ENCODE measurements around the gene ACTG2.

The ACTG2 gene

DNA sequence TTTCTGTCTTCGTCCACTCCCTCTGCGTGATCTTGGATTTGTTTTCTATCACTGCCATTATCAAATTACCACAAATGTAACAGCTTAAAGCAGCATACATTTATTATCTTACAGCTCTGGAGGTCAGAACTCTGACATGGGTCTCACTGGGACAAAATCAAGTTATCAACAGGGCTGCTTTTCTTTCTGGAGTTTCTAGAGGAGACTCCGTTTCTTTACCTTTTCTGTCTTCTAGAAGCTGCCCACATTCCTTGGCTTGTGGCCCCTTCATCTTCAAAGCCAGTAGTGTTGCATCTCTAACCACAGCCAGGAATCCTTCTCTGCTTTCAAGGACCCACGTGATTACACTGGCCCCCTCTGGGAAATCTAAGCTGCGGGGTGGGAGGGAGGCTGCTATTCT, 70.0 kb downstream of the ACTG2 start:
- TF ChIP-seq, protein P1, sequence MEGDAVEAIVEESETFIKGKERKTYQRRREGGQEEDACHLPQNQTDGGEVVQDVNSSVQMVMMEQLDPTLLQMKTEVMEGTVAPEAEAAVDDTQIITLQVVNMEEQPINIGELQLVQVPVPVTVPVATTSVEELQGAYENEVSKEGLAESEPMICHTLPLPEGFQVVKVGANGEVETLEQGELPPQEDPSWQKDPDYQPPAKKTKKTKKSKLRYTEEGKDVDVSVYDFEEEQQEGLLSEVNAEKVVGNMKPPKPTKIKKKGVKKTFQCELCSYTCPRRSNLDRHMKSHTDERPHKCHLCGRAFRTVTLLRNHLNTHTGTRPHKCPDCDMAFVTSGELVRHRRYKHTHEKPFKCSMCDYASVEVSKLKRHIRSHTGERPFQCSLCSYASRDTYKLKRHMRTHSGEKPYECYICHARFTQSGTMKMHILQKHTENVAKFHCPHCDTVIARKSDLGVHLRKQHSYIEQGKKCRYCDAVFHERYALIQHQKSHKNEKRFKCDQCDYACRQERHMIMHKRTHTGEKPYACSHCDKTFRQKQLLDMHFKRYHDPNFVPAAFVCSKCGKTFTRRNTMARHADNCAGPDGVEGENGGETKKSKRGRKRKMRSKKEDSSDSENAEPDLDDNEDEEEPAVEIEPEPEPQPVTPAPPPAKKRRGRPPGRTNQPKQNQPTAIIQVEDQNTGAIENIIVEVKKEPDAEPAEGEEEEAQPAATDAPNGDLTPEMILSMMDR (IDR thresholded peaks at IDR 0.05), result no peak

DNA sequence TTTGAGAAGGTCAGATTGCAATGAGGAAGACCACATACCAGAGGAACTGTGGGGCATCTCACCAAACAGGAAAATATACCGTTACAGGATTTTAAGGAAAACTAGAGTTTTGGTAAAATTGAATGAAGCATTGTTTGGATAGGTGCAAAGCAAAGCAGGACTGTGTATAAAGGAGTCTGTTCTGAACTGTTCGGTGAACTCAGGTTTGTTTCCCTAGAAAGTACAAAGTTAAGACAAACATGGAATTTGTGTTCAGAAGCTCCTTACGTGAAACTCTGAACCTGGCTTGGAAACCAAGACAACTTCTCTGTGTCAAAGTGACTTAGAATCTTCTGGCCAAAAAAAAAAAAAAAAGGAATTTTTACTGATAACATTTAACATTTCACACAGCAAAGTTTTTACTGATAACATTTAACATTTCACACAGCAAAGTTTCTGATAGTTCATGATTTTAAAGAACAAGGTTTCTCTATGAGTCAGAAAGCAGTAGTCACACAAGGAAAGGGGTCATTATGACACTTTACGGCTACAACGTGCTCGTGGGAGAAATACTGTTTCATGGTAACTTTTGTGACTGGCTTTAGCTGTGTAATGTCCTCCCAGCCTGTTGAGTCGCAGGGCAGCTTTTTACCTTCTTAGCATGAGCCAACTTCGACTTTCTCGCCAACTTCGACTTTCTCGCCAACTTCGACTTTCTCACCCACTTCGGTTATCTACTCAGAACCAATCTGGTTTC, 70.7 kb downstream of the ACTG2 start:
- TF ChIP-seq, protein P1 (IDR thresholded peaks at IDR 0.05), result no peak

DNA sequence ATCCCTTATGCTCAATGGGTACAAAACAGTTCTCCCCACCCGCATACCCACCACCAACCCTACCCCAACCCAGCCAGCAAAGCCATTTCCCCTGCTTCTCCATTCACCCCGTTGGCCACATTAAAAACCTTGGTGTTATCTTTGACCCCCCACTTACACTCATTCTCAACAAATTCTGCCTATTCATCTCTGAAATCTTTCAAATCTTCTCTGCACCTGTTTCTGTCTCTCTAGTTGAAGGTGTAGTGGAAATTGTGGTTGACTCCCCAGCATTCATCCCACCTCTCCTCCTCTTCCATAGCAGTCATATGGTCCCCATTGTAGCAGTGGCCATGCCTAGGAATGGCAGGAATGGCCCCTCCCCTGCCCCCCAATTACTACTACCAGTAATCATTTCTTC, 71.4 kb downstream of the ACTG2 start:
- TF ChIP-seq, protein P1 (IDR thresholded peaks at IDR 0.05), result no peak

DNA sequence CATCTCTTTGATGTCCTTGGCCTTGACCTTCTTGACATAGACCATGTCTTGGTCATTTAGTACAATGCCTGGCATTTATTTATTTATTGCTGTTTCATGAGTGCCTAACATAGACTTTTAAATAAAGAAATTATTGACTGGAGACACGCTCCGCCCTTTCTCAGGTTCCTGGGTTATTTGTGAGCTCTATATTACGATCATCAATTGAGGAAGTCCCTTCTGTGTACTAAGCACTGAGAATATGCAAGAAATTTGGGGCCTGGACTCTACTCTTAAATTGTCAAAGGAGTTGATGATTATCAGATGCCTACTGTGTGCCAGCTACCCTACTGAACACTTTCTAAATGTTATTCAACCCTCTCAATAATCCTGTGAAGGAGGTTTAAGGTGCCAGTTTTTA, 72.2 kb downstream of the ACTG2 start:
- TF ChIP-seq, protein P1 (IDR thresholded peaks at IDR 0.05), result no peak

DNA sequence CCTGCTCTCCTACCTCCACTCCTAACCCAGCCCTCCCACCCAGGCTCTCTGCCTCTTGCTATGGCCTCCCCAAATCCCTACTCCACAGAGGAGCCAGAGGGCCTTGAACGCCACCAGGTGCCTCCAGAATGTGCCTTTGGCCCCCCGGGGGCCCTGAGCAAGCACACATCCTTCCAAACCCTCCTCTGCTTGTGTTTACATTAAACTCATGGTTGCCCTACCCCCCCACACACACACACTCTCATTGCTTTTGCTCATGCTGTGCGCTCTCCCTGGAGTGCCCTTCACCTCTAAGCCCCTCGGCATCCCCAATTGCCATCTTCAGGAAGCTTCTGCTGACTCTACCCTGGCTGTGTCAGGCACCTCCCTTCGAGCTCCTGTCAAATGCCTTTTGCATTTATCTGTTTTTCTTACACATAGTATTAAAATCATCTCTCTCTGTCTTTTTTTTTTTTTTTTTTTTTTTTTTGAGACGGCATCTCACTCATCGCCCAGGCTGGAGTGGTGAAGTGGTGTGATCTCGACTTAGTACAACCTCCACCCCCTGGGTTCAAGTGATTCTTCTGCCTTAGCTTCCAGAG, 75.6 kb downstream of the ACTG2 start:
- TF ChIP-seq, protein P1 (IDR thresholded peaks at IDR 0.05), result no peak

DNA sequence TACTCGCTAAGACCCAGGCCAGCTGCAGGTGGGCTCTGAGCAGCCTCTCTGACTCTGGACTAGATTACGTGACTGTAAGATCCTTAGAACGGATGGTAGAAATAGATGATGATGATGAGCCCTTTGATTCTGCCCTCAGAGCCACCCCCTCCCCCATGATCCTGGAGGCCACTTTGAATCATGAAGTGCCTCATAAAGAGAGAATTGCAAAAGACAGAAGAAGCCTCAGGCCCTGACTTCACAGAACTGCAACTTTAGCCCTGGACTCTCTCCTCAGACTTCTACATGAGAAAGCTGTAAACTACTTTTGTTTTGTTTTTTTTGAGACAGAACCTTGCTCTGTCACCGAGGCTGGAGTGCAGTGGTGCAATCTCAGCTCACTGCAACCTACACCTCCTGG, 76.5 kb downstream of the ACTG2 start:
- TF ChIP-seq, protein P1 (IDR thresholded peaks at IDR 0.05), result no peak
